Measurements from ENCODE around the gene ATP6V0A4.
"Not testable (repeated sequence)": the region's sequence is repeated elsewhere in the genome, so short reads cannot be mapped to it uniquely, and the experiment has no call there.

The ATP6V0A4 gene

DNA sequence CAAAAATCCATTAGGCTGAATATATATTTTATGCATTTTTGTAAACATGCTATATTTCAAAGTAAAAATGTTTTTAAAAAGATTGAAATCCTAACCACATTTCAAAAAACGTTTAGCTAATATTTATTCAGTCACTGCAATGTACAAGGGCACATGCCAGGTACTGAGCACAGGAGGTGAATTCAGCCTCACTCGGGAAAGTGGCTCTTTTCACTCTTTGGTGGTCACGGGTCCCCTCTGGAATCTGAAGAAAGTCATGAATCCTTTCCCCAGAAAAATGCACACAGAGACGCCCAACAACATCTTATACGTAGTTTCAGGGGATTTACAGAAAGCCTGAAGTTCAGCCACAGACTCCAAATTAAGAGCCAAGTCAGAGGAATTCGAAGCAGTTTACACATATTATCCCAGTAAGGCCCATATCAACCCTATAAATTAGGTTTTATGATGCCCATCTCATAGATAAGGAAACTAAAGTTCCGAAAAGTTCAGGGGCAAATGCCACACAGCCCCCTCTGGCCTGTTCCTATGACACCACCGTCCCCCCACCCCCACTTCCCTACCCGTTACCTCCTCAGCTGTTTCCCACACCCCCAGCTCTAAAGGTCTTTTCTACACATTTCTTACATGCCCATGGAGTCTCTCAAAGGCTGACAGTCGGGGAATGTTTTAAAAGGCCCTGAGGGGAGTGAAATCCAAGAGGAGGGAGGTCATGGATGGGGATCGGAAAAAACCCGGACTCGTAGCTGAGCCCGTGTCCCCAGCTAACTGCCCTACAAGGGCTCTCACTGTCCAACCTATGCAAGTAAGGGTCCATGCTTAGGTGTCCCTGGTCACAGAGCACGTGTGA, 87.2 kb downstream of the ATP6V0A4 start:
- DNase-seq (ENCODE audit: insufficient read length, low spot score), result no peak
- no peak for FAIRE-seq

GRCh38 chr7:138705167-138705566, 92.8 kb downstream of the ATP6V0A4 start:
- FAIRE-seq (no peak), DNase-seq (ENCODE audit: insufficient read length, low spot score) (no peak)

DNA sequence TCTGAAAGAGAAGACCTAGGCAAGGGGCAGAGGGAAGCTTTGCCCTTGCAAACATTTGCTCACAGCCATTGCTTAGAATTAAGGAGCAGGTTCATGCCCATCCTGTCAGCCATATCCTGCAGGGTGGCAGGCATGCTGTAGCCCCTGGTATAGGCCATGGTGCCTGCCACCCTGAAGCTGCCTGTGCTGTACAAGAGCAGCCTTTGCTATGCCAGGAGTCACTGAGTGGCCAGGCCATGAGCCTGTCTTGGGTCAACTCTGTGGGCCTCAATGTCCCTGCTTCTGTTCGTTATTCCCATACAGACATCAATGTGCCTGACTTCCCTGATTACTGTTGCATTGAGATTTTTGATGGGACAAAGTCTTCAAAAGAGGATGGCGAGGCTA, 96.5 kb downstream of the ATP6V0A4 start:
- DNase-seq (ENCODE audit: insufficient read length, low spot score), result no peak
- no peak for FAIRE-seq

- FAIRE-seq, result no peak
- no peak for DNase-seq (ENCODE audit: insufficient read length, low spot score)
Observed at GRCh38 chr7:138700857-138701536, 97.0 kb downstream of the ATP6V0A4 start, which contains the start of gene SVOPL. Gene SVOPL, minus strand, starts transcription at chr7:138701362. Its CDS starts 22,317 bp downstream, at chr7:138679045.

- FAIRE-seq, result no peak
Observed at GRCh38 chr7:138699661-138700060, 98.3 kb downstream of the ATP6V0A4 start.

DNA sequence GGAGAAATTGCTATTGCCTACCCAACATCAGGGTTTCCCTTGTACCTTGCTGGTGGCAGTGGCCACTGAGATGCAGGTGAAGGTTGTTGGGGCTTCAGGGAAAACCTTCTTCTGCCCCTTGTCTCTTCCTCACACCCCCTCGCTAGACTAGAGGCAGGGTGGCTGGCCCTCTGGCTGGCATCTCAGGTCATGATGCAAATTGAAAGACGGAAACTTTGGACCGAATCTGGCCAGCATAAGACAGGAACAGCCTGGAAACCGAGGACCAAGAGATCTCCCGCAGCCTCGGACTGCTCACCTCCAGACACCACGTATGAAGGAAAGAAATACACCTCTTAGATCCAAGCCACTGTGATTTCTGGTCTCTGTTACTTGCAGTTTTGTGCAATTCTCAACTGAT, 99.7 kb downstream of the ATP6V0A4 start:
- DNase-seq (ENCODE audit: insufficient read length, low spot score) (no peak), FAIRE-seq (no peak)

More at GRCh38 chr7:138699661-138700060, 98.3 kb downstream of the ATP6V0A4 start:
- no peak for DNase-seq (ENCODE audit: insufficient read length, low spot score)

DNA sequence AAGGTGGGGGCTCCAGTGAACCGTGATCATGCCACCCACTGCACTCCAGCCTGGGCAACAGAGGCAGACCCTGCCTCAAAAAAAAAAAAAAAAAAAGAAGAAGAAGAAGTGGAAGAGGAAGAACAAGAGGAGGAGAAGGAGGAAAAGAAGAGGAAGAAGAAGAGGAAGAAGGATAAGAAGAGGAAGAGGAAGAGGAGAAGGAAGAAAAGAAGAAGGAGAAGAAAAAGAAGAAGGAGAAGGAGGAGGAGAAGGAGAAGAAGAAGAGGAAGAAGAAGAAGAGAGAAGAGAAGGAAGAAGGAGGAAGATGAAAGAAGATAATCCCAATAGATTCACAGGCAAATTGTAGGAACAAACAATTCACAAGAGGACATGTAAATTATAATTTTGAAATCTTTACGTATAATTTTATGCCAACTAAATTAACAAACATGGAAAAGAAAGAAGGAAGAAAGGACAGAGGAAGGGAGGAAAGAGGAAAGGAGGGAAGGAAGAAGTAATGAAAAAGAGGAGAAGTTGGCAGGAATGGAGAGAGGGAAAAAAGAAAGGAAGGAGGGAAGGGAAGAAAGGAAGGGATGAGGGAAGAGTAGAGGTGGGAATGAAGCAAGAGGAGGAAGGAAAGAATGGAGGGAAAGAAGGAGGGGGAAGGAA, 100.3 kb downstream of the ATP6V0A4 start:
- FAIRE-seq, result no peak
- DNase-seq (ENCODE audit: insufficient read length, low spot score), result no peak

DNA sequence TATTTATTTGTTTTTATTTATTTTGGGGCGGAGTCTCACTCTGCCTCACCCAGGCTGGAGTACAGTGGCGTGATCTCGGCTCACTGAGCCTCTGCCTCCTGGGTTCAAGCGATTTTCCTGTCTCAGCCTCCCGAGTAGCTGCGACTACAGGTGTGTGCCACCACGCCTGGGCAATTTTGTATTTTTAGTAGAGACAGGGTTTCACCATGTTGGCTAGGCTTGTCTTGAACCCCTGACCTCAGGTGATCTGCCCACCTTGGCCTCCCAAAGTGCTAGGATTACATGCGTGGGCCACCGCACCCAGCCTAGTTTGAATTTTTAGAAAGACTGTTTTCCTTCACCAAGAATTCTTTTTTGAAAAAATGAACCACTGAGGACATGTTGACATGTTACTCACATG, 102.2 kb downstream of the ATP6V0A4 start:
- not testable (repeated sequence) for DNase-seq (ENCODE audit: insufficient read length, low spot score); FAIRE-seq

GRCh38 chr7:138695106-138695505, 102.9 kb downstream of the ATP6V0A4 start:
- DNase-seq (ENCODE audit: insufficient read length, low spot score), result no peak
- no peak for FAIRE-seq

DNA sequence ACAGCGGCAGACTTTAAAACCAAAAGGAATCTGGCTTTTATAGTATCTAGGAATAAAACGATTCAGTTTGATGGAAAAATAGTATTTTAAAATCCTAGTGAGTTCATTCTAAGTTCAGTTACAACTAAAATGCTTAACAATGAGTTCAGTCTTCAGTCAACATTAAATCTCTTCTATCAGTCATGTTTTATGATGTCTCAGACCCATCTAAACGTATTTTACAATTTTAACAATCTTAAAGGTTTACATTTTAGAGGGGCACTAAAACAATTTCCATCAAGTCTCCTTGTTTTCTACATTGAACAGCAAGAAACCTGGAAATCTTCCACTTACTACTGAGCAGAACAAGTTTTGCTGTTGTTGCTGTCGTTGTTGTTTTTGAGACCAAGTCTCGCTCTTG, 106.8 kb downstream of the ATP6V0A4 start:
- no peak for FAIRE-seq
- DNase-seq (ENCODE audit: insufficient read length, low spot score), result no peak

DNA sequence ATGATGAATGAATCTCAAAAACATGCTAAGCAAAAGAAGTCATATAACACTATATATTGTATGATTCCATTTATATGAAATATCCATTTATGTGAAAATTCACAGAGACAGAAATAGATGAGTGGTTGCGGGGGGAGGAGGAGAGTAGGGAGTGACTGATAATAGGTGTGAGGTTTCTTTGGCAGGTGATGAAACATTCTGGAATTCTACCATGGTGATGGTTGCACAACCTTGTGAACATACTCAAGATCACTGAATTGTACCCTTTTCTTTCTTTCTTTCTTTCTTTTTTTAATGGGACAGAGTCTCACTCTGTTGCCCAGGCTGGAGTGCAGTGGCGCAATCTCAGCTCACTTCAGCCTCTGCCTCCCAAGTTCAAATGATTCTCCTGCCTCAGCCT, 107.5 kb downstream of the ATP6V0A4 start:
- FAIRE-seq (no peak), DNase-seq (ENCODE audit: insufficient read length, low spot score) (no peak)

DNA sequence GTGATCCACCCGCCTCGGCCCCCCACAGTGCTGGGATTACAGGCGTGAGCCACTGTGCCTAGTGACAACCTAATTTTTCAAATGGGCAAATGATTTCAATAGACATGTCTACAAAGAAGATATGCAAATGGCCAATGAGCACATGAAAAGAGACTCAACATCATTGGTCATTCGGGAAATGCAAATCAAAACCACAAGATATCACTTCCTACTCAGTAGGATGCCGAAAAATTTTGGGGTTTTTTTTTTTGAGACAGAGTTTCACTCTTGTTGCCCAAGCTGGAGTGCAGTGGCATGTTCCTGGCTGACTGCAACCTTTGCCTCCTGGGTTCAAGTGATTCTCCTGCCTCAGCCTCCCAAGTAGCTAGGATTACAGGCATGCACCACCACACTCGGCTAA, 110.0 kb downstream of the ATP6V0A4 start:
- not testable (repeated sequence) for FAIRE-seq; DNase-seq (ENCODE audit: insufficient read length, low spot score)

- no peak for FAIRE-seq
- no peak for DNase-seq (ENCODE audit: insufficient read length, low spot score)
Observed at GRCh38 chr7:138684340-138684739, 113.7 kb downstream of the ATP6V0A4 start.

- FAIRE-seq (no peak), DNase-seq (ENCODE audit: insufficient read length, low spot score) (no peak)
Observed at GRCh38 chr7:138679793-138680192, 118.2 kb downstream of the ATP6V0A4 start.

DNA sequence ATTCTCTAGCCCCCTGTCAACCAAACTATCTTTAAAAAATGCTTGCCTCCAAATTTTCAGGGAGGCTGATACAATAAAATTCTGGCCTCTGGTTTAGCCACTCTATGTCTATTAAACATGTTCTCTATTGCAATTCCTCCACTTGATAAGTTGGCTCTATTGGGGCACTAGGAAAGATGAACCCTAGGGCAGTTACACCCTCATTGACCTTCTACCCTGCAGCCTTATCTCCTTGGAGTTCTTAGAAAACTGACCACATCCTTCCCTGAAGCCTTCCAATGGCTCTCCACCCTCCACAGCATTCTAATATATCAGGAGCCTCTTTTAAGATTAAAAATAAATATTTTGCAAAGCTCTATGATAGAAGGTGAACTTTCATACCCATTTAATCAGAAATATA, 127.4 kb downstream of the ATP6V0A4 start:
- DNase-seq (ENCODE audit: insufficient read length, low spot score), result no peak
- FAIRE-seq, result no peak

DNA sequence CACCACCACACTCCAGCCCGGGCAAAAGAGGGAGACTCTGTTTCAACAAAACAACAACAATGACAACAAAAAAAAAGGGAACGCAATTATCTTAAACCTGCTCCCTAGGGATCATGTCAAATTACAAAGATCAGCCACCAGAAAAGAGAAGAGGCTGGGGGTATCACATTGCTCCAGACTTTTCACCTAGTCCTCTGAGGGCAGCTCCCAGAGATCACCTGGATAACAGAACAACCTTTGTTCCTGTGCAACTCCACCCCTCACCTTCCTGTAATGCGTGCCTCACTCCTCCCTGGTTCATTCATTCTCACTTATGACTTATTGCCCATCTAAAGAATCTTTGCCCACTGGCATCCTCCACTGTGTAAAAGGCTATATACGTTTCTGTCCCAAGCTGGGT, 128.6 kb downstream of the ATP6V0A4 start:
- FAIRE-seq, result no peak

DNA sequence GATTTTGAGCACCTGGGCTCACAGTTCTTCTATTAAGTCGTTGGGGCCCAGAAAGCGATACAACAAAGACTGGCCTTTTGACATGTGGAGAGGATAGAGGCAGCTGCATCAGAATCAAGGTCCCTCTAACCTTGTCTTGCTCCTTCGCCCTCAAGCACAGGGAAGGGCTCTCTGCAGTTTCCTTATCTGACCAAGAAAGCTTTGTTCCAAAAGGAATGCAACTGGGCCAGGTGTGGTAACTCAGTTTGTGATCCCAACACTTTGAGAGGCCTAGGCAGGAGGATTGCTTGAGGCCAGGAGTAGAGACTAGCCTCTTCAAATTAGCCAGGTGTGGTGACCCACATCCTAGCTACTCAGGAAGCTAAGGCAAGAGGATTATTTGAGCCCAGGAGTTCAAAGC, 129.1 kb downstream of the ATP6V0A4 start:
- no peak for FAIRE-seq
- DNase-seq (ENCODE audit: insufficient read length, low spot score), result no peak

More for the DNA sequence above, 128.6 kb downstream of the ATP6V0A4 start:
- DNase-seq (ENCODE audit: insufficient read length, low spot score), result no peak

GRCh38 chr7:138668229-138668596, 129.8 kb downstream of the ATP6V0A4 start:
- no peak for FAIRE-seq
- DNase-seq (ENCODE audit: insufficient read length, low spot score), result no peak

DNA sequence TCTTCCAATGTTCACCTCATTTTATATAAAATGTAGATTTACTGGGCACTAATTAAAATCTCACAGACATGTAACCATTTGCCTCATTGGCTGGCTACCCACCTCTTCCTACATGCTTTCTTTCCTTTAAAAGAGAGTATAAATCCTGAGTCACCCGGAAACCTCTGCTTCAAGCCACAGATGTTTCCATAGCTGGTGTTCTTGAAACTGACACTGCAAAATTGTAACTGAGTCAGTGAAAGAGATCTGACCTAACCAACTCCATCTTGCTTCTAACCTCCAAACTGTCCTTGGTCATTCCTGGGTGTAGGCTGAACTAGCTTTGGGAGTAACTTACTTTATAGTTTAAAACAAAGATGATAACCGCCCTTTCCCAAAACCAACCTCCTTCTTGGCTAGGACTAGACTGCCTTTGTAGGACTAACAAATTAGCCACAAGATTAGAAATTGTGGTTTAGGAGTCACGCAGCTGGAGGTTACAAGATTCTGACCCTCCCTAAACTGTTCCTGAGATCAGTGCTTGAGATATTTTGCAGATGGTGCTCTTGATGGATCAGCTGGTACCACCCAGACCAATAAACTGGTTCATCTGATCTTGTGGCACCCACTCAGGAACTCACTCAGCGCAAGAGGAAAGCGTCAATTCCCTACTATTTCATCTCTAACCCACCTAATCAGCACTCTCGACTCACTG, 130.3 kb downstream of the ATP6V0A4 start:
- DNase-seq (ENCODE audit: insufficient read length, low spot score) (no peak), FAIRE-seq (no peak)

DNA sequence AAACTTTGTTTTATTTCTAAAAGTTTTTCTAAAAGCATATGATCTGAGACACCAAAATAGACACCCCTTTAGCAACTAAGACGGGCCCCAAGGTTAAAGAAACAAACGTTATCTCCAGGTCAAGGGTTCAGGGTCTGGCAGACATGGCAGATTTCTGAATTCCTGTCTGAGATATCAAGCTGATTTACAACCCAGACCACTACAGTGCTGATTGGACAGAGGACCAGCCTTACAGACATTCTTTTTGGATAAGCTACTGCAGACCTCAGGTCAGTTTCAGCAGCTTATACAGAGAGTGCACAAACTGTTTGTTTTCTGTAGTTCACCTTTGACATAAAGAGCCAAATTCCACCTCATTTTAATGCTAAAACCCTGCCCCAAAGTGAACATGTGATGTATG, 131.6 kb downstream of the ATP6V0A4 start:
- DNase-seq (ENCODE audit: insufficient read length, low spot score) (no peak), FAIRE-seq (no peak)

DNA sequence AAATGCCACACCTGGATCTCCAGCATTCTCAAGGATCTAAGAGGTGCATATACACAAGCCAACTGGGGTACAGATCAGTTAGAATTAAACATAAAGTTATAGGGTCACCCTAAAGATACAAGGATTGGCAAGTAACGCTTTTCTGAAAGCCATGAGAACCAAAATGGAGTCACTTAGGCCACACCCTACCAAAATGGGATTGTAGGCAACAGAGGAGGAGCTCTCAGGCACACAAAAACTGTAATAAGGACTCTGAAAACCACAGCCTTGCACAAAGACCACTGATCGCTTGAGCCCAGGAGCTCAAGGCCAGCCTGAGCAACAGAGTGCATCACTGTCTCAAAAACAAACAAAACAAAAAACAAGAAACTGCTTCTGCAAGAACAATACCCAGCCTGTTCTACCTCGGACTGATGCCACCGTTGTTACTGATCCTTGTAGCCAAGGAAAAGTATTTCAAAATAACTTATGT, 132.3 kb downstream of the ATP6V0A4 start:
- no peak for FAIRE-seq
- no peak for DNase-seq (ENCODE audit: insufficient read length, low spot score)

Measured in HTR-8/SVneo (cell line).